ENCODE data around the gene THRB. TPM values are rescaled to one million over a fixed set of nuclear protein-coding genes. Genes with fewer than 3 reads are reported as not detected.

The THRB gene
- total RNA-seq, 1 experiment from 2014 or later = 0.69 TPM

DNA sequence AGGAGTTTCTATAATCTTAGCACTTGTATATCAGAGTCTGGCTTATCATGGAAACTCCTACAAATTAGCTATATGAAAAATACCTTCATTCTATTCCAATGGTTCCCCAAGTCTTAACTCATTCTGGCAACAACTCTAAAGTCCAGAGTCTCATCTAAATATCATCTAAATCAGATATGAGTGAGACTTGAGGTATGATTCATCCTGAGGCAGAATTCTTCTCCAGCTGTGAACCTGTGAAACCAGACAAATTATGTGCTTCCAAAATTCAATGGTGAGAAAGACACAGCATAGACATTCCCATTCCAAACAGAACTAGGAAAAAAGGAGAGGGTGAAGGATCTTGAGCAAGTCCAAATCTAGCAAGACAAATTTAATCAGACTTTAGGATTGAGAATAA is 138.8 kb downstream of the THRB start:
- DNase-seq (ENCODE audit: low read depth) = peak; percentile 8

DNA sequence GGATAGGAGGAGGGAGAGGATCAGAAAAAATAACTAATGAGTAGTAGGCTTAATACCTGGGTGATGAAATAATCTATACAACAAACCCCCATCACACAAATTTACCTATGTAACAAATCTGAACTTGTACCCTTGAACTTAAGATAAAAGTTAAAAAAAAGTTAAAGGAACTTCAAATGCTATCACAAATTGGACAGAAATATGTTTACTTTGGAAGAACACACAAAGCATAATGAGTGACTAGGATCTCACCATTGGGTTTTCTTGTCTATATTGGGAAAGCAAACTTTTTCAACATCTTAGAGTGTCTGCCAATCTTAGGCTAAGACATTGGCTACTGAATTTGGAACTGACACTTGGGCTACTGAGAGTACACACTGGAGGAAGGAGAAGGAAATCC is 140.4 kb downstream of the THRB start:
- no peak for DNase-seq (ENCODE audit: low read depth)

- no peak for DNase-seq (ENCODE audit: low read depth)
Observed at GRCh38 chr3:24352893-24353553, 141.6 kb downstream of the THRB start.

GRCh38 chr3:24351779-24352469 is 142.7 kb downstream of the THRB start:
- no peak for DNase-seq (ENCODE audit: low read depth)

- no peak for DNase-seq (ENCODE audit: low read depth)
Observed at GRCh38 chr3:24349367-24350019, 145.2 kb downstream of the THRB start.

GRCh38 chr3:24348348-24348747 is 146.3 kb downstream of the THRB start:
- no peak for DNase-seq (ENCODE audit: low read depth)

GRCh38 chr3:24344784-24345439 is 149.7 kb downstream of the THRB start:
- peak; percentile 20 for DNase-seq (ENCODE audit: low read depth)

- DNase-seq (ENCODE audit: low read depth) = peak; percentile 94
Observed at GRCh38 chr3:24343084-24343783, 151.4 kb downstream of the THRB start.

- no peak for DNase-seq (ENCODE audit: low read depth)
Observed at GRCh38 chr3:24342275-24342674, 152.4 kb downstream of the THRB start.

GRCh38 chr3:24341668-24342067 is 153.0 kb downstream of the THRB start:
- peak; percentile 18 for DNase-seq (ENCODE audit: low read depth)

- DNase-seq (ENCODE audit: low read depth) = no peak
Observed at GRCh38 chr3:24340966-24341365, 153.7 kb downstream of the THRB start.

DNA sequence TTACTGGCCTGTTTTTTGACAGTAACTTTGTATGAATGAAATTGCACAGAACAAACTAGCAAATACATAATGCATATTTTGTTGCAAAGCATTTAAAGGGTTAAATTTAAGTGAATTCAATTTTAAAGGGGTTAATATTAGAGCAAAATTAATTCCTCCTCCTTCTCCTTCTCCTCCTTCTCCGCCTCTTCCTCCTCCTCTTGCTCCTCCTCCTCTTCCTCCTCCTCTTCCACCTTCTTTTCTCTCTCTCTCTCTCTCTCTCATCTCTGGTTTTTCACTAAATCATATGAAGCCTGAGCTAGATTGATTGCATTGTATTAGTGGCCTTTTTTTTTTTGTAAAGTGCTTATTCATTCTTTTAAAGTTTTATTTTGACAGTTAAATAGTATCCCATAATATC is 154.5 kb downstream of the THRB start:
- DNase-seq (ENCODE audit: low read depth) = no peak

GRCh38 chr3:24339266-24339825 is 155.3 kb downstream of the THRB start:
- no peak for DNase-seq (ENCODE audit: low read depth)

DNA sequence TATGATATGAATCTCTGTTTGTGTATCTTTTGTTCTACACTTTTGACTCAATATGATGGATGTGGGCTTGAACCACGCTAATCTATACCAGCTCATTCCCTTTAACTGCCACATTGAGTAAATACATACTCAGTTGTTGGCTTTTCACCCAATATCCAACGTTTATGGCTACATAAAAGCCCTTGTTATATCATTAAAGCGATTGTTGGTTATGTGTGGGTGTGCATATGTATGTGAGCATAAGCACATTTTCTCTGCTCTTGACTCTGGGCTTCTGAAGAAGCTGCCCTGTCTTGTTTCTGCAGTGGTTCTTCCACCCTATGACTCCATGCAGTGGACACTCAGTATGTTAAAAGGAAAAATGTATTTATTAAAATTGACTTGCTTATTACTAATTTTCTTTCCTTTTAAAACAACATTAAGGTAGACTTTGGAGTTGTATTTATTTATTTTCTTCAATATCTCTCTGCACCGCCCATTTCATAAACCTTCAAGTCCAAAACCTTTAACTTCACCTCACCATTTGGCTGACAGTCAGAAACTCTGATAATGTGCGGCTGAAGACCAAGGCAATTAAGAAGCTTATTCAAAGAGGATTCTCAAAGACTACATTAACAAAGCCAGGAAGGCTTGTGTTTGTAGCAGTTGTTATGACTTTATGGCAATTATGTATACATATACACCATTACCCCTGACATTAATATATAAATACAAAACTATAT is 156.1 kb downstream of the THRB start:
- DNase-seq (ENCODE audit: low read depth) = no peak

DNA sequence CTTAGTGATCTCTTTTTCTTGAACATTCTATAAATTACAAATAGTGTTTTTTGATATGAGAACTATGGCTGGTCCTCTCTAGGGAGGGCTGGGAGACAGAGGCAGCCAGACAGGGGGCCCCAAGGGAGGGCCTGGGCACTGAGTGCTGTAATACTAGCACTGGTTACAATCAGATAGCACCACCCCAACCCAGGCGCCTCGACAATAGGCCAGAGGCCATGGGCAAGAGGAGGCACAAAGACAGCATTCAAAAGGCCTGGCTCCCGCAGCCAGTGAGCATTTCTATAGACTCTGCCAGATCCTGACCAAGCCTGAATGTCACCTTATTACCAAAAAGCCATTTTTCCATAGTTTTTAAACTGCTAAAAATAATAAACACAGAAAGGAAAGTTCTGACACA is 158.5 kb downstream of the THRB start:
- DNase-seq (ENCODE audit: low read depth) = no peak

- DNase-seq (ENCODE audit: low read depth) = no peak
Observed at GRCh38 chr3:24332092-24332491, 162.6 kb downstream of the THRB start.

DNA sequence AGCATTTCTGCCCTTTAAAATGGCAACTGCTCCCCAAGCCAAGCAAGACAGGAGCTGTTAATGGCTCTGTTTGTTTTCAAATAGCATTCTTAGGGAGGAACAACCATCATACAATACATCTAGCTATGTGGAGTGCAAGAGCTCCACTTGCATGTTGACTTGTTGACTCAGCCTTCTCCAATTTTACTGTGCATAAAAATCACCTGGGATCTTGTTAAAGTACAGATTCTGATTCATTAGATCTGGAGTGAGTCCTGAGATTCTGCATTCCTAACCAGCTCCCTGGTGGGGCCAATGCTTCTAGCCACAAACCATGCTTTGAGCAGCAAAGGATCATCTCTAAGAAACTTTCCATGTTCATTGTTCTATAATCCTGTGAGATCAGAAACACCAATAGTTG is 171.4 kb downstream of the THRB start:
- peak; percentile 39 for DNase-seq (ENCODE audit: low read depth)

DNA sequence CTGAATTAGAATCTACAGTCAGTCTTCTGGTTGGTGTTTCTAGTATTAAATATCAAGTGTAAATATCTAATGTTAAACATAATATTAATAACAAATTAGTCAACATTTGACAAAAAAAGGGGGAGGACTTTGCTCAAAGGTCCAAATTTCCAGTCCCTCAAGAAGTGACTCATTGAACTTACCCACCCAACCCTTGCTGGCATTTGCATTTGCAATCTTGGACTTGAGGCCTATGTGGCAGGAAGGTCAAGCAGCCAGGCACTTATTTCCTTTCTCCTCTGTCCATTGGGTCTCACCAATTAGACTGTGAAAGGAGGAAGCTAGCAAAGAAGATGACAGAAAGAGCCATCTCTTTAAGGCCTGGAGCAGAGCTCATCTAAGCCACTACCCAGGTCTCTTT is 174.0 kb downstream of the THRB start:
- no peak for DNase-seq (ENCODE audit: low read depth)

- peak; percentile 86 for DNase-seq (ENCODE audit: low read depth)
Observed at GRCh38 chr3:24318677-24319287, 175.9 kb downstream of the THRB start.

- peak; percentile 6 for DNase-seq (ENCODE audit: low read depth)
Observed at GRCh38 chr3:24316887-24317383, 177.7 kb downstream of the THRB start.
